ENCODE results near the gene C20orf204.

DNA sequence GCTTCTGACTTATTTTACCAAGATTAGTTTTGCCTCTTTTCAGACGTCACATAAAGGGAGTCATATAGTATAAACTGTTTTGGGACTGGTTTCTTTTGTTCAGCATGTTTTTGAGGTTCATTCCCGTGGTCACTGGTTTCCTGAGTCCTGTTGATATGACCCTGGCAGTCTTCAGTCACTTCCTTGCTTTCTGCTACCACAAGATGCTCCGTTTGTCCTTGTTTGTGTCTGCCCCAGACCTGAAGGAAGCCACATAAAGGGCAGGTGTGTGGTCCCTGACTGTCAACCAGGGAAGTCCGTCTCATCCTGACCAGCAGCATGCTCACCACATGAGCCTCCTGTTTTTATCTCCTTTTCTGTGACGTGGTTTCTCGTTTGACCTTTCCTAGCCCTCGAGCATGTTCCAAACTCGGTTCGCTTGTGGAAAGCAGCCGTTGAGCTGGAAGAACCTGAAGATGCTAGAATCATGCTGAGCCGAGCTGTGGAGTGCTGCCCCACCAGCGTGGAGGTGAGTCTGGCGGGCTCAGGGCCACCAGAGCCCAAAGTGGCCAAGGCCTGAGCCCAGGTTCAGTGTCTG, 26.1 kb upstream of the C20orf204 start:
- TF ChIP-seq EZH2 (IDR thresholded peaks at IDR 0.05) (no peak), POLR2AphosphoS5 (IDR thresholded peaks at IDR 0.05; ENCODE audit: borderline replicate concordance, low read depth, low read length) (no peak), FOXP2 (optimal IDR thresholded peaks at IDR 0.05; ENCODE audit: control extremely low read depth, extremely low read length, insufficient read depth) (no peak)
